GM12891 (cell line): ENCODE data around the gene SDK1.

Experiments used
- DNase-seq: peaks from one replicate; pipeline ENCODE4 v3.0.0; 2011; ENCODE audit warnings: low spot score; ENCODE audit not compliant: insufficient read length
- FAIRE-seq: peaks from 2 replicates; lab custom pipeline; 2011; peaks lifted over from hg19 to GRCh38; lab: Jason Lieb, UNC
- PAX5 ChIP-seq: IDR thresholded peaks from 2 replicates; pipeline ENCODE4 v1.6.1; 2011; ENCODE audit warnings: low read length, moderate library complexity, mild to moderate bottlenecking; ENCODE audit not compliant: insufficient read depth, severe bottlenecking
- POLR2A ChIP-seq: IDR thresholded peaks from 2 replicates; pipeline ENCODE4 v1.6.1; 2011; ENCODE audit warnings: low read depth, low read length, control low read depth
- POLR2AphosphoS5 ChIP-seq: IDR thresholded peaks from 2 replicates; pipeline ENCODE4 v1.6.1; 2011; ENCODE audit warnings: low read depth, low read length, control low read depth
- POU2F2 ChIP-seq: IDR thresholded peaks from 2 replicates; pipeline ENCODE4 v1.6.1; 2011; ENCODE audit warnings: low read depth, mild to moderate bottlenecking, control low read depth, low read length, moderate library complexity
- SPI1 ChIP-seq: IDR thresholded peaks from 2 replicates; pipeline ENCODE4 v1.6.1; 2011; ENCODE audit warnings: low read depth, low read length, control low read depth
- TAF1 ChIP-seq: IDR thresholded peaks from 2 replicates; pipeline ENCODE4 v1.6.1; 2011; ENCODE audit warnings: low read depth, low read length, control low read depth

The SDK1 gene

DNA sequence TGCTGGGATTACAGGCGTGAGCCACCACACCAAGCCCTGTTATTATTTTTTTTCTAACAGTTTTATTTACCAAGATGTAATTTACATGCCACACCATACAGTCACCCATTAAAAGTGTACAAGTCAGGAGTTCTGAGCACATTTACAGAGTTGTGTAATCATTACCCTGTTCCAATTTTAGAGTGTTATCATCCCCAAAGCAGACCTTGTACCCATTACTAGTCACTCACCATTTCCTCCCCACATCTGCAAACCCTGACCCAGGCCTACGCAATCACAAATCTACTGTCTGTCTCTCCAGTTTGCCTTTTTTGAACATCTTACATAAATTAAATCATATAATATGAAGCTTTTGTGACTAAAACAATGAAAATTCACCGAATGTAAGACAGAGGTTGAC, 978.2 kb downstream of the SDK1 start:
- DNase-seq (no peak), FAIRE-seq (no peak)
- TF ChIP-seq TAF1 (no peak), SPI1 (no peak), POLR2A (no peak), POU2F2 (no peak), PAX5 (no peak), POLR2AphosphoS5 (no peak)

DNA sequence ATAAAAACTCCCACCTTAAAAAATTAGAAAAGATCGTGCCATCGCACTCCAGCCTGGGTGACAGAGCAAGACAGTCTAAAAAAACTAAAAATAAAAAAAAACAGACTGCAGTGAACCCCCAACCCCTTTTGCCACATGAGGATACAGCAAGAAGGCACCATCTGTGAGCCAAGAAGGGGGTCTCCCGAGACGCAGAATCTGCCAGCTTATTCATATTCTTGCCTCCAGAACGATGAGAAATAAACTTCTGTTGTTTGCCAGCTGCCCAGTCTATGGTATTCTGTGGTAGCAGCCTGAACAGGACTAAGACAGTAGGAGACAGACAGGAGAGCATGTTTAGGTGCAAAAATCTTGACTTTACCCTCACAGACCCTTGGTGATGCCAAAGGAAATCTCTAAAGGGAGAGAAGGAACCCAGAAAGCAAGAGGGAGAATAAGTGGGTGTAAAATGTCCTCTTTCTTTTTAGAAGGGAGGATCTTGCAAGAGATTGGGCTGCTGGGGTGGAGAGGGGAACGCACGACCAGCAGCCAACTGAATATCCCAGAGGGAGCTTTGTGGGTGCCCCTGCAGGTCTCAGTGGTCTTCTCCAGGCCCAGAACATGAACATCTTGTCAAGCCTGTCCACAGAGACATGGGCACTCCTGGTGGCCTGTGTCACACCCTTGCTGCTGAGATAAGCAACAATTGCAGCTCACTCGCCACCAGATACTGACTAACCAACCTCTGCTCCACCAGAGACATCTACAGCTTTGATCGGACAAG, 980.4 kb downstream of the SDK1 start:
- DNase-seq (no peak), FAIRE-seq (no peak)
- TF ChIP-seq POLR2AphosphoS5 (no peak), POLR2A (no peak), POU2F2 (no peak), TAF1 (no peak), SPI1 (no peak)

- DNase-seq (no peak), FAIRE-seq (no peak)
- no peak for TF ChIP-seq TAF1
- no peak for TF ChIP-seq PAX5
- no peak for TF ChIP-seq POU2F2
- TF ChIP-seq SPI1: no peak
- no peak for TF ChIP-seq POLR2AphosphoS5
- TF ChIP-seq POLR2A: no peak
Observed at GRCh38 chr7:4282434-4283223, 981.6 kb downstream of the SDK1 start.

DNA sequence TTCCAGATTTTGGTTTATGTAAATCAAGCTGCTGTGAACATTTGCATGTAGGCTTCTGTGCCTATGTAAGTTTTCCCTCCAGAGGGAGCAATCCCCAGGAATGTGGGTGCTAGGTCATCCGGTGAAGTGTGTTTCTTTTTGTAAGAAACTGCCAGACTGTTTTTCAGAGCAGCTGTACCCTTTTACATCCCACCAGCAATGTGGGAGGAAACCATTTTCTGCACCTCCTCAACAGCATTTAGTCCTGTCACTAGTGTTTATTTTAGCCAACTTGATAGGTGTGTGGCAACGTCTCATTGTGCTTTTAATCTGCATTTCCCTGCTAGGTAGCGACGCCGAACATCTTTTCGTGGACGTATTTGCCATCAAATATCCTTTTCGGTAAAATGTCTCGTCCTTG, 985.3 kb downstream of the SDK1 start:
- FAIRE-seq (no peak), DNase-seq (no peak)
- TF ChIP-seq POU2F2 (no peak), PAX5 (no peak), TAF1 (no peak), SPI1 (no peak), POLR2A (no peak), POLR2AphosphoS5 (no peak)

- DNase-seq (no peak), FAIRE-seq (no peak)
- no peak for TF ChIP-seq POU2F2
- no peak for TF ChIP-seq POLR2AphosphoS5
- TF ChIP-seq TAF1: no peak
- TF ChIP-seq SPI1: no peak
- TF ChIP-seq POLR2A: no peak
- TF ChIP-seq PAX5: no peak
Observed at GRCh38 chr7:4288791-4289394, 987.8 kb downstream of the SDK1 start.

DNA sequence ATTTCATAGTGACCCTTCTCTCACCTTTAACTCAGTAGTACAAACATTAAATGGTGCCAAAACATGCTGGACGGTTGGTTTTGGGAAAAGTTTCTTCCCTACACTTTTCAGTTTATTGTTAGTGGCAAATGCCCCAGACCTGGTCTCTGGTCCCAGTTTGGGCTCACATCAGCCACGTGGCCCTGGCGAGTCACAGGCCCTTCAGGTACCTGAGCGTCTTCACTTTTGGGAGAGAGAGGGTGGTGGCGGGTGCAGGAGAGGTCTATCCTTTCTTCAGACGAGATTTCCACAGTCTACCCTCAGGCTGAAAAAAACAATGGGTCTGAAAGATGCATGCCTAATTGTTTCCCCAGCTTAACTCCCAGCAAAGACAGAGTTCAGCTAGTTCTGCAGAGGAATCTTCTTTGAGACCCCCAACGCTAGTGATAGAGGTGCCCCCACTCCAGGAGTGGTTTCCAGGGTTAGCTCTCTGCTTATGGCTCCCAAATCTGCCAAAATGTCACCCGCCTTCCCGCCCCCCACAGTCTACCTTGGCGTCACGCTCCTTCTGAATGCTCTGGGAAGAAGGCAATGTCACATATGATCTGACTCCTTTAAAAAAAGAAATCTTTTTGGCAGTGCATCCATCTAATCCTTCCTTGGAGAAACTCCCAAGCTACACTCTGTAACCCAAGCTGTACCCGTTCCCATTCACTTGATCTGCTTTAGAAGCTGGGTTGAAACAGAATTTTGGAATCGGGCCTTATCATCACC, 996.3 kb downstream of the SDK1 start:
- DNase-seq (no peak), FAIRE-seq (no peak)
- TF ChIP-seq PAX5: no peak
- TF ChIP-seq POLR2AphosphoS5: no peak
- TF ChIP-seq POLR2A: no peak
- no peak for TF ChIP-seq TAF1
- TF ChIP-seq POU2F2: no peak
- no peak for TF ChIP-seq SPI1

DNA sequence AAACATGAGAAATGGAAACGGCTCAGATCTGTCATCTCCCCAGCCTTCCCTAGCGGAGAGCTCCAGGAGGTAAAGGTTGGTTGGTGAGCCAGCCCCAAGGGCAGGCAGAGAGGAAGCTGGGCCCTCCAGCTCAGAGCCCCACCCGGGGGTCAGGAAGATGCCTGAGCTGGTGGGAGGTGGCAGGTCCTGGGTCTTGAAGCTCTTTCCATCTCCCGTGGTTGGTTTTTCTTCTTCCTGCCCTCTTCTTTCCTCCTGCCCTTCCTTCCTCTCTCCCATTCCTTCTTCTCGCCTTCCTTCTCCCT, 996.8 kb downstream of the SDK1 start:
- TF ChIP-seq POU2F2 (no peak), POLR2A (no peak), SPI1 (no peak), TAF1 (no peak)
- DNase-seq (no peak), FAIRE-seq (no peak)

GRCh38 chr7:4299431-4299830, 998.4 kb downstream of the SDK1 start:
- FAIRE-seq: no peak
- no peak for DNase-seq
- no peak for TF ChIP-seq POLR2A

- DNase-seq: no peak
- TF ChIP-seq PAX5 (no peak), POLR2A (no peak), POU2F2 (no peak), POLR2AphosphoS5 (no peak), TAF1 (no peak), SPI1 (no peak)
- no peak for FAIRE-seq
Observed at GRCh38 chr7:4302203-4302905, 1001.3 kb downstream of the SDK1 start.
